ENCODE results near the gene PDE9A.

The PDE9A gene

GRCh38 chr21:42662430-42663199, 9.2 kb downstream of the PDE9A start:
- H3K9me3 ChIP-seq (replicated peaks; ENCODE audit: low read length) = no peaks in the 10 kb centered on the region
- no peak overlapping the region for H3K9ac ChIP-seq (ENCODE audit: low read depth, low read length)
- H3K36me3 ChIP-seq (ENCODE audit: insufficient read depth, low read length) = no peaks in the 10 kb centered on the region
- peaks cover 32% of the 10 kb centered on the region for H3K27me3 ChIP-seq (ENCODE audit: control insufficient read depth, insufficient read depth, low read length)
- no peak overlapping the region for H3K4me2 ChIP-seq (ENCODE audit: low read length)
- H3K4me1 ChIP-seq (ENCODE audit: control insufficient read depth, insufficient read depth, low read length) = no peaks in the 10 kb centered on the region
- no peak overlapping the region for H3K4me3 ChIP-seq (ENCODE audit: low read length)

DNA sequence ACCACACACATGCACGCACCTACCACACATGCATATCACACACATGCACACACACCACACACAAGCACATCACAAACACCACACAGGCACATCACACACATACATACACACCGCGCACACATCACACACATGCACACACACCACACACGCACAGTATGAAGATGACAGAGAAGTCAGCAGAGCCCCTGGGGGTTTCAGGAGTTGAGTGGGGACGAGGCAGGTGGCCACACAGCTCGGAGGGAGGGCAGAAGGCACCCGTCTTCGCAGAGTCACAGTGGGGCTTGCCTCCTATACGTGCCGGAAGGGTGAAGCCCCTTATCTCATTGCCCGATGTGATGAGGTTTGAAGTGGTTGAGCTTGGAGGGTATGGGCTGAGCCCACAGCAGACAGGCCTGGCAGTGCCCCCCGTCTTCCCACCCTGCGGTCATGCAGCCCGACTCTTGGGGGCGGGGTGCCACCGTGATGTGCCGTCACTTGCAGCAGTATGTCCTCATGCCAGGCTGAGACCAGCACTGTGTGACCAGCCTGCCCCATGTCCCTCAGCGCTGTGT, 9.9 kb downstream of the PDE9A start:
- no peak overlapping the region for H3K9ac ChIP-seq (ENCODE audit: low read depth, low read length)
- H3K4me2 ChIP-seq (ENCODE audit: low read length) = no peak overlapping the region
- no peak overlapping the region for H3K4me3 ChIP-seq (ENCODE audit: low read length)
- no peaks in the 10 kb centered on the region for H3K36me3 ChIP-seq (ENCODE audit: insufficient read depth, low read length)
- no peaks in the 10 kb centered on the region for H3K9me3 ChIP-seq (replicated peaks; ENCODE audit: low read length)
- H3K27me3 ChIP-seq (ENCODE audit: control insufficient read depth, insufficient read depth, low read length) = peaks cover 32% of the 10 kb centered on the region
- H3K4me1 ChIP-seq (ENCODE audit: control insufficient read depth, insufficient read depth, low read length) = no peaks in the 10 kb centered on the region

DNA sequence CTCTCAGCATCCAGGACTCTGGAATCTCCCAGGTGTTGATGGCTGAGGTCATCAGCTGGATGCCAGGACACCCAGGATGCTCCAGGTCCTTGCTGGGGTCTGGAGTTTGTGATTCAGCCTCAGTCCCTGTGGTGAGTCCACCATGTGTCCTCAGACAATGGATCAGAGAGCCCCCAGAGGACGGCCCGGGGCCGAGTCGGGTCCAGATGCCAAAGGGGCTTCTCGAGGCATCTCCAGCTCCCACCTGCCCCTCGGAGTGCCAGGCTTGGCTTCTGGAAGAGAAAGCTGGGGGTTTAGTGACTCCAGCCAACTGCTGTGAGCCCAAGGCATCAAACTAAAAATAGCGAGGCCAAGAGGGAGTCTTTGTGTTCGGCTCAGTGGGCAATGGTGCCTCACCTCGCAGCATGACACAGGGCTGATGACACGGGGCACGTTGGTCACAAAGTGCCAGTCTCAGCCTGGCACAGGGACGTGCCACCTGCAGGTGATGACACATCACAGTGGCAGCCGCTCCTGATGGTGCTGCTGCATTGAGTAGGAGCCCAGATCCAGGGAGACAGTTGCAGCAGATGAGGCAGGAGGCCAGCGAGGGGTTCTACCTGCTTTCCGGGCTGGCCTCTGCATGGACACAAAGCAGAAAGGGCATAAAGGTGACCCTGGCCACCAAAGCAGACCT, 10.6 kb downstream of the PDE9A start:
- H3K4me3 ChIP-seq (ENCODE audit: low read length) = no peak overlapping the region
- no peaks in the 10 kb centered on the region for H3K9me3 ChIP-seq (replicated peaks; ENCODE audit: low read length)
- H3K4me1 ChIP-seq (ENCODE audit: control insufficient read depth, insufficient read depth, low read length) = peaks cover 4% of the 10 kb centered on the region
- H3K9ac ChIP-seq (ENCODE audit: low read depth, low read length) = no peak overlapping the region
- H3K4me2 ChIP-seq (ENCODE audit: low read length) = no peak overlapping the region
- no peaks in the 10 kb centered on the region for H3K36me3 ChIP-seq (ENCODE audit: insufficient read depth, low read length)
- H3K27me3 ChIP-seq (ENCODE audit: control insufficient read depth, insufficient read depth, low read length) = peaks cover 32% of the 10 kb centered on the region

GRCh38 chr21:42664614-42665013, 11.2 kb downstream of the PDE9A start:
- no peak overlapping the region for H3K4me2 ChIP-seq (ENCODE audit: low read length)
- peaks cover 33% of the 10 kb centered on the region for H3K27me3 ChIP-seq (ENCODE audit: control insufficient read depth, insufficient read depth, low read length)
- H3K36me3 ChIP-seq (ENCODE audit: insufficient read depth, low read length) = no peaks in the 10 kb centered on the region
- no peak overlapping the region for H3K9ac ChIP-seq (ENCODE audit: low read depth, low read length)
- no peak overlapping the region for H3K4me3 ChIP-seq (ENCODE audit: low read length)
- peaks cover 6% of the 10 kb centered on the region for H3K4me1 ChIP-seq (ENCODE audit: control insufficient read depth, insufficient read depth, low read length)
- H3K9me3 ChIP-seq (replicated peaks; ENCODE audit: low read length) = no peaks in the 10 kb centered on the region

GRCh38 chr21:42665026-42665425, 11.6 kb downstream of the PDE9A start:
- Histone ChIP-seq H3K36me3 (ENCODE audit: insufficient read depth, low read length) (no peaks in the 10 kb centered on the region), H3K9me3 (replicated peaks; ENCODE audit: low read length) (no peaks in the 10 kb centered on the region), H3K4me1 (ENCODE audit: control insufficient read depth, insufficient read depth, low read length) (peaks cover 6% of the 10 kb centered on the region), H3K27me3 (ENCODE audit: control insufficient read depth, insufficient read depth, low read length) (peaks cover 33% of the 10 kb centered on the region), H3K9ac (ENCODE audit: low read depth, low read length) (no peak overlapping the region), H3K4me3 (ENCODE audit: low read length) (no peak overlapping the region), H3K4me2 (ENCODE audit: low read length) (no peak overlapping the region)

- Histone ChIP-seq H3K4me1 (ENCODE audit: control insufficient read depth, insufficient read depth, low read length) (peaks cover 6% of the 10 kb centered on the region), H3K27me3 (ENCODE audit: control insufficient read depth, insufficient read depth, low read length) (peaks cover 35% of the 10 kb centered on the region), H3K4me3 (ENCODE audit: low read length) (no peak overlapping the region), H3K36me3 (ENCODE audit: insufficient read depth, low read length) (no peaks in the 10 kb centered on the region), H3K4me2 (ENCODE audit: low read length) (no peak overlapping the region), H3K9me3 (replicated peaks; ENCODE audit: low read length) (no peaks in the 10 kb centered on the region), H3K9ac (ENCODE audit: low read depth, low read length) (no peak overlapping the region)
Observed at GRCh38 chr21:42665484-42665883, 12.1 kb downstream of the PDE9A start.

- Histone ChIP-seq H3K4me1 (ENCODE audit: control insufficient read depth, insufficient read depth, low read length) (peaks cover 6% of the 10 kb centered on the region), H3K27me3 (ENCODE audit: control insufficient read depth, insufficient read depth, low read length) (peaks cover 42% of the 10 kb centered on the region), H3K4me2 (ENCODE audit: low read length) (no peak overlapping the region), H3K9ac (ENCODE audit: low read depth, low read length) (no peak overlapping the region), H3K36me3 (ENCODE audit: insufficient read depth, low read length) (no peaks in the 10 kb centered on the region), H3K4me3 (ENCODE audit: low read length) (no peak overlapping the region), H3K9me3 (replicated peaks; ENCODE audit: low read length) (no peaks in the 10 kb centered on the region)
Observed at GRCh38 chr21:42666023-42666747, 12.8 kb downstream of the PDE9A start.

- Histone ChIP-seq H3K27me3 (ENCODE audit: control insufficient read depth, insufficient read depth, low read length) (peaks cover 45% of the 10 kb centered on the region), H3K4me1 (ENCODE audit: control insufficient read depth, insufficient read depth, low read length) (peaks cover 6% of the 10 kb centered on the region), H3K4me3 (ENCODE audit: low read length) (no peak overlapping the region), H3K9ac (ENCODE audit: low read depth, low read length) (no peak overlapping the region), H3K9me3 (replicated peaks; ENCODE audit: low read length) (no peaks in the 10 kb centered on the region), H3K36me3 (ENCODE audit: insufficient read depth, low read length) (no peaks in the 10 kb centered on the region), H3K4me2 (ENCODE audit: low read length) (no peak overlapping the region)
Observed at GRCh38 chr21:42666925-42667324, 13.5 kb downstream of the PDE9A start.

GRCh38 chr21:42668298-42668992, 15.0 kb downstream of the PDE9A start:
- Histone ChIP-seq H3K9me3 (replicated peaks; ENCODE audit: low read length) (no peaks in the 10 kb centered on the region), H3K4me3 (ENCODE audit: low read length) (no peak overlapping the region), H3K4me1 (ENCODE audit: control insufficient read depth, insufficient read depth, low read length) (peaks cover 20% of the 10 kb centered on the region), H3K36me3 (ENCODE audit: insufficient read depth, low read length) (no peaks in the 10 kb centered on the region), H3K4me2 (ENCODE audit: low read length) (no peak overlapping the region), H3K27me3 (ENCODE audit: control insufficient read depth, insufficient read depth, low read length) (peaks cover 45% of the 10 kb centered on the region), H3K9ac (ENCODE audit: low read depth, low read length) (no peak overlapping the region)

DNA sequence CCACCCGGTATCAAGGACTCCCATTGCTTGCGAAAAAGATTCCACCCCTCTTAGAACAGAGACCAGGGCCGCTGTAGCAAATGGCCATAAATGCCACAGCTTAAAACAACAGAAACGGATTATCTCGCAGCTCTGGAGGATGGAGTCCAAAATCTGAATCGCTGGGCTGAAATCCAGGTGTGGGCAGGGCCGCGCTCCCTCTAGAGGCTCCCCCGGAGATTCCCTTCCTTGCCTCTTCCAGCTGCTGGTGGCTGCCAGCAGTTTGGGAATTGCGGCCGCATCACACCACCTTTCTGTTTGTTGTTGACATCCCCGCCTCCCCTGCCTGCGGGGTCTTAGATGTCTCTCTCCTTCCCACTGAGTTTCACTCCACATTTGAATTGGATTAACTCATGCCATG, 15.6 kb downstream of the PDE9A start:
- H3K4me2 ChIP-seq (ENCODE audit: low read length) = no peak overlapping the region
- H3K27me3 ChIP-seq (ENCODE audit: control insufficient read depth, insufficient read depth, low read length) = peaks cover 45% of the 10 kb centered on the region
- H3K4me3 ChIP-seq (ENCODE audit: low read length) = no peak overlapping the region

More for the DNA sequence above, 15.6 kb downstream of the PDE9A start:
- H3K36me3 ChIP-seq (ENCODE audit: insufficient read depth, low read length) = no peaks in the 10 kb centered on the region
- H3K9ac ChIP-seq (ENCODE audit: low read depth, low read length) = no peak overlapping the region
- peaks cover 20% of the 10 kb centered on the region for H3K4me1 ChIP-seq (ENCODE audit: control insufficient read depth, insufficient read depth, low read length)
- H3K9me3 ChIP-seq (replicated peaks; ENCODE audit: low read length) = no peaks in the 10 kb centered on the region
